Measurements from ENCODE around the gene LCLAT1.

LCLAT1 gene

DNA sequence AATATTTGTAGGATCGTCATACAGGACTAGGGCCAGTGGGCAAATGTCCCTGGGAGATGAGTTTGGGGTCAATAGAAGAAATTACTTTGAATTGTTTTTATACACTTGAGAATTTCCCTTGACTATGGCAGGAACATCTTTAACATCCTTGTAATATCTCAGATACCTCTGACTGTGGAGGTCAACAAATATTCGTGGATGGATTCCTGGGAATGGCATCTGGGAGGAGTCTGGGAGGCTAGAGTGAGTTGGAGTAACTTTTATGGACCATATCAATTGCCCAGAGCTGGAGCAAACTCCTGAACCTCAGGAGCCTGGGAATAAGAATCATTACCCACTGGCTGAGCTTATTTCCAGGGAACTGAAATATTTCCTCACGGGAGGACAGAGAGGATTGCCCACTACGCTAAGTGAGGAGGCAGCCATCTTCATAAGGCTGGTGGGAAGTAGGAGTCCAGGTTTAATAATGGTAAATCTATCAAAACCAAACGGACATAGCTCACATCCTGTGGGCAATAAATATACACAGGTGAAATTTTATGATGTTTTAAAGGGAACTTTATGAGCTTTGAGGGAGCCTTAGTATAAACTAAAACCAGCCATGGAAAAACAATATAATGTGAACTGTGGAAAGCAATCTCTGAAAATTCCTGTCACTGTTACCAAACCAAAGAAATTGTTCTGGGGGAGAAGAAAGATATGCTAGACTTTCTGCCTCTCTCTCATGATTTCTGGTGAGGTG, 44.4 kb upstream of the LCLAT1 start:
- H3K27ac ChIP-seq (ENCODE audit: low read depth, low read length): no peak overlapping the region
- H3K27me3 ChIP-seq (ENCODE audit: control insufficient read depth, low read length): peaks cover 3% of the 10 kb centered on the region; the same call in 1 of the 2 replicates
- H3K4me1 ChIP-seq (ENCODE audit: control insufficient read depth, low read length): no peaks in the 10 kb centered on the region
- H3K36me3 ChIP-seq (ENCODE audit: control insufficient read depth, low read length): no peaks in the 10 kb centered on the region
- no peak overlapping the region for H3K4me3 ChIP-seq (ENCODE audit: low read length)
- no peak overlapping the region for H3K4me2 ChIP-seq (ENCODE audit: low read length)
- H3K9me3 ChIP-seq (ENCODE audit: control insufficient read depth, insufficient read depth, low read length): no peaks in the 10 kb centered on the region
- H4K20me1 ChIP-seq (ENCODE audit: control insufficient read depth, insufficient read depth, low read depth, low read length): no peaks in the 10 kb centered on the region
- no peaks in the 10 kb centered on the region for H3F3A ChIP-seq (ENCODE audit: control insufficient read depth, insufficient read depth)
- H3K79me2 ChIP-seq (ENCODE audit: control insufficient read depth, low read length): no peaks in the 10 kb centered on the region
- H3K9me2 ChIP-seq (replicated peaks; ENCODE audit: control insufficient read depth, low read length): no peaks in the 10 kb centered on the region
- TF ChIP-seq, protein P1, sequence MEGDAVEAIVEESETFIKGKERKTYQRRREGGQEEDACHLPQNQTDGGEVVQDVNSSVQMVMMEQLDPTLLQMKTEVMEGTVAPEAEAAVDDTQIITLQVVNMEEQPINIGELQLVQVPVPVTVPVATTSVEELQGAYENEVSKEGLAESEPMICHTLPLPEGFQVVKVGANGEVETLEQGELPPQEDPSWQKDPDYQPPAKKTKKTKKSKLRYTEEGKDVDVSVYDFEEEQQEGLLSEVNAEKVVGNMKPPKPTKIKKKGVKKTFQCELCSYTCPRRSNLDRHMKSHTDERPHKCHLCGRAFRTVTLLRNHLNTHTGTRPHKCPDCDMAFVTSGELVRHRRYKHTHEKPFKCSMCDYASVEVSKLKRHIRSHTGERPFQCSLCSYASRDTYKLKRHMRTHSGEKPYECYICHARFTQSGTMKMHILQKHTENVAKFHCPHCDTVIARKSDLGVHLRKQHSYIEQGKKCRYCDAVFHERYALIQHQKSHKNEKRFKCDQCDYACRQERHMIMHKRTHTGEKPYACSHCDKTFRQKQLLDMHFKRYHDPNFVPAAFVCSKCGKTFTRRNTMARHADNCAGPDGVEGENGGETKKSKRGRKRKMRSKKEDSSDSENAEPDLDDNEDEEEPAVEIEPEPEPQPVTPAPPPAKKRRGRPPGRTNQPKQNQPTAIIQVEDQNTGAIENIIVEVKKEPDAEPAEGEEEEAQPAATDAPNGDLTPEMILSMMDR (IDR thresholded peaks at IDR 0.05; ENCODE audit: low read depth, low read length, poor library complexity, severe bottlenecking): no peak

DNA sequence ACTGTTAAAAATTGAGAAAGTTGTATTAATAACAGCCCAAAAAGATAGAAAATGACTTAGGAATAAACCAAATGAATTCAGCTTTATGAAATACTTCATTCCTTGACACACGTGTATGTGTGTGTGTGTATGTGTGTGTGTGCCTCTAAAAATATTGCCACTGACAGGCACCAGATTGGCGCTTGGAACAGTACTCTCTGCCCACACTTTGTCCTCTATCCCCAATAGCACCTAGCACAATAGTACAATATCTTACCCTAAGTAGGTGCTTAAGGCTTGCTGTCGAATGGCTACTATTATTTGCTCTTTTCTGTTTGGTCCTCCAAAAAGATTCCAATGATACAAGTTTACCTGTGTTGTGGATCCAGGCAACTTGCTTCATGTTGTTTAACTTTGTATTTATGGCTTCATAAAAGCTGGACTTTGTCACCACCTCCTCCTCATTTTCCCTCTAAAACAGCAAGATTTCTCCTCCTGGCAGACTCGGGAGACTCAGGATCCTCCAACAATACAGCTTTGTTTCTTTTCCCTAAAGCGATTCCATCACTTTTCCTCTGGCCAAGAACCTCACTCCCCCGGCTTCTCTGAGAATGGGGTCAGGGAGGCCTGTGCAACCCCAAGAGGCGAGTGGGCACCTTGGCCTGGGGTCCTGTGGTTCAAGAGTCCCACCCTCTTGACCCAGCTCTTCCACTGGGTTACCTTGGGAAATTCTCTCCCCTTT, 43.3 kb upstream of the LCLAT1 start:
- Histone ChIP-seq H3K9me3 (ENCODE audit: control insufficient read depth, insufficient read depth, low read length) (no peaks in the 10 kb centered on the region), H3K9me2 (replicated peaks; ENCODE audit: control insufficient read depth, low read length) (no peaks in the 10 kb centered on the region), H3K36me3 (ENCODE audit: control insufficient read depth, low read length) (no peaks in the 10 kb centered on the region), H3K4me2 (ENCODE audit: low read length) (no peak overlapping the region), H4K20me1 (ENCODE audit: control insufficient read depth, insufficient read depth, low read depth, low read length) (no peaks in the 10 kb centered on the region), H3K27ac (ENCODE audit: low read depth, low read length) (no peak overlapping the region), H3K4me3 (ENCODE audit: low read length) (no peak overlapping the region), H3K79me2 (ENCODE audit: control insufficient read depth, low read length) (no peaks in the 10 kb centered on the region), H3K27me3 (ENCODE audit: control insufficient read depth, low read length) (peaks cover 3% of the 10 kb centered on the region; the same call in 1 of the 2 replicates), H3F3A (ENCODE audit: control insufficient read depth, insufficient read depth) (no peaks in the 10 kb centered on the region), H3K4me1 (ENCODE audit: control insufficient read depth, low read length) (no peaks in the 10 kb centered on the region)
- no peak for TF ChIP-seq EZH2phosphoT487 (IDR thresholded peaks at IDR 0.05; ENCODE audit: borderline replicate concordance, low read length)
- TF ChIP-seq, protein P1 (IDR thresholded peaks at IDR 0.05; ENCODE audit: low read depth, low read length, poor library complexity, severe bottlenecking): no peak

DNA sequence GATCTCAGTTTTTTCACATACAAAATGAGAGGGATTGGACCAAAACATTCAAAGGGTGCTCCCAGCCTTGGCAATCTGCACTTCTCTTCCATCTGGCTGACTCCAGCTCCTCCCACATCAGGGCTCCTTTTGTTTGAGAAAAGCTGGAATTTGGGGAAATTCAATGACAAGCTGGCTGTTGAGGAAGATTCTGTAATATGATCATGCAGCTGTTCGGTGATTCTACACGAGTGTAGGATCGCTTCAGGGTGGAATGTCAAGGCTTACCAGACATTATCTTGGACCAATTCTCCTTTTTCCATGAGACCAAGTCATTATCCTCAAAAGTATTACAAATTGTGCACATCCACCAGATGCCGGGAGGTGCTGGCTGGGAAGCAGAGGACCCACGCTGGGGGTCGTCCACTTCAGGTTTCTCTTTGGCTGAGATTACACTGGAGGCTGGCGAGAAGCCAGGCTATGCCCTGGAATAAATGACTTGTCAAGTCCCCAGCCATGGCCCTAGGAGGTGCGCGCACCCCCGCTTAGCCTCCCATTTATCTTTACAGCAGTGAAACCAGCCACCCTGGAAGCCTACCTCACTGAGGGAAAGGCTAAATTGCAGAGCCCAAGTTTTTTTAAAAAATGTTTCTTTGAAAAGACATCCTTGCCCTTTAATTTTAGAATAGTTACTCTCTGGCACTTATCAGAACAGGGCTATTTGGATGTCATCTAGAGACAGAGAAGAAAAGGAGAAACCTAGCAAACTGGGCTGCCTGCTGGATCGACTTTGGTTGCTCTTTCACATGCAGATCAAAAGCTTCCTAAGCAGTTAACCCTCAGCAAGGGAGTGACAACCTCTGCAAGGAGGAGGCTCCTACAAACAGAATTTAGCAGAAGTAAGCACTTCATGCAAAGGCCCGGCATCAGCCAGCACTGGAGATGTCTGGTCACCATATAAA, 42.5 kb upstream of the LCLAT1 start:
- Histone ChIP-seq H3K4me3 (ENCODE audit: low read length) (no peak overlapping the region), H3K4me2 (ENCODE audit: low read length) (no peak overlapping the region)

More for the DNA sequence above, 42.5 kb upstream of the LCLAT1 start:
- Histone ChIP-seq H3K9me3 (ENCODE audit: control insufficient read depth, insufficient read depth, low read length) (no peaks in the 10 kb centered on the region), H4K20me1 (ENCODE audit: control insufficient read depth, insufficient read depth, low read depth, low read length) (no peaks in the 10 kb centered on the region), H3K27ac (ENCODE audit: low read depth, low read length) (no peak overlapping the region), H3K9me2 (replicated peaks; ENCODE audit: control insufficient read depth, low read length) (no peaks in the 10 kb centered on the region), H3K36me3 (ENCODE audit: control insufficient read depth, low read length) (no peaks in the 10 kb centered on the region), H3K27me3 (ENCODE audit: control insufficient read depth, low read length) (peaks cover 3% of the 10 kb centered on the region; the same call in 1 of the 2 replicates), H3K4me1 (ENCODE audit: control insufficient read depth, low read length) (no peaks in the 10 kb centered on the region), H3K79me2 (ENCODE audit: control insufficient read depth, low read length) (no peaks in the 10 kb centered on the region), H3F3A (ENCODE audit: control insufficient read depth, insufficient read depth) (no peaks in the 10 kb centered on the region)
- TF ChIP-seq EZH2phosphoT487 (IDR thresholded peaks at IDR 0.05; ENCODE audit: borderline replicate concordance, low read length): no peak
- TF ChIP-seq, protein P1 (IDR thresholded peaks at IDR 0.05; ENCODE audit: low read depth, low read length, poor library complexity, severe bottlenecking): no peak

All from DOHH2 (cell line).